HepG2 (cell line): ENCODE data around the gene NRSN2. TPM values are rescaled to one million over a fixed set of nuclear protein-coding genes. Genes with fewer than 3 reads are reported as not detected.

Experiments used
- HOXA5 ChIP-seq: sonication (generic); formaldehyde crosslinking; IDR thresholded peaks from 2 replicates; pipeline ENCODE4 v1.4.0; 2020; ENCODE audit warnings: missing genetic modification reagents
- NPAS2 ChIP-seq: sonication (generic); formaldehyde crosslinking; IDR thresholded peaks from 2 replicates; pipeline ENCODE4 v1.8.0; 2022; ENCODE audit warnings: mild to moderate bottlenecking, missing genetic modification reagents, borderline replicate concordance
- RARG ChIP-seq: sonication (generic); formaldehyde crosslinking; IDR thresholded peaks from 2 replicates; pipeline ENCODE4 v1.4.0; 2020; ENCODE audit warnings: low read depth, mild to moderate bottlenecking, missing genetic modification reagents
- TAF1 ChIP-seq: sonication (generic); formaldehyde crosslinking; IDR thresholded peaks from 2 replicates; pipeline ENCODE4 v1.4.0; 2020; ENCODE audit warnings: missing genetic modification reagents
- TBX2 ChIP-seq: sonication (generic); formaldehyde crosslinking; IDR thresholded peaks from 2 replicates; pipeline ENCODE4 v1.5.0; 2020; ENCODE audit warnings: missing genetic modification reagents, mild to moderate bottlenecking, borderline replicate concordance
- TEAD2 ChIP-seq: sonication (generic); formaldehyde crosslinking; IDR thresholded peaks from 2 replicates; pipeline ENCODE4 v1.9.0; 2021; ENCODE audit warnings: missing genetic modification reagents
- ZNF230 ChIP-seq: sonication (generic); formaldehyde crosslinking; IDR thresholded peaks from 2 replicates; pipeline ENCODE4 v1.4.0; 2020; ENCODE audit warnings: mild to moderate bottlenecking, missing genetic modification reagents
- ZNF274 ChIP-seq: sonication (generic); formaldehyde crosslinking; IDR thresholded peaks from 2 replicates; pipeline ENCODE4 v1.5.1; 2020; ENCODE audit warnings: mild to moderate bottlenecking, missing genetic modification reagents
- ZNF326 ChIP-seq: sonication (generic); formaldehyde crosslinking; IDR thresholded peaks from 2 replicates; pipeline ENCODE4 v1.4.0; 2020; ENCODE audit warnings: missing genetic modification reagents, borderline replicate concordance
- ZNF644 ChIP-seq: IDR thresholded peaks from 2 replicates; pipeline ENCODE4 v1.6.1; 2016; ENCODE audit warnings: low read depth
- polyA plus RNA-seq, 8 experiments: library from polyadenylated mRNA; depleted of rRNA in 3 of 8; stranded (reverse) in 7 of 8; unstranded in 1 of 8; fragments of >200 nt; fragmentation: Illumina TruSeq in 4 of 8; extraction: Trizol in 4 of 8; gene quantifications; 2 replicates each; pipeline versions ENCODE4 v1.2.1 to v1.2.3, GENCODE V29; 2011 to 2016; ENCODE audit warnings: low read depth in 4 of 8, missing spikeins in 1 of 8, mixed read lengths in 1 of 8; ENCODE audit not compliant: insufficient read depth in 1 of 8
- total RNA-seq, 5 experiments: library from RNA; depleted of rRNA; stranded (reverse); fragments of >200 nt; fragmentation: Illumina TruSeq; extraction: Trizol; gene quantifications; 2 replicates each; pipeline ENCODE4 v1.2.3, GENCODE V29; 2016; ENCODE audit warnings: low read depth in 1 of 5
- TF ChIP-seq, protein P1 (sequence below): sonication (generic); formaldehyde crosslinking; IDR thresholded peaks from 2 replicates; pipeline ENCODE4 v1.5.1; 2020; ENCODE audit warnings: missing genetic modification reagents, mild to moderate bottlenecking, borderline replicate concordance
- TF ChIP-seq, protein P2 (sequence below): sonication (generic); formaldehyde crosslinking; IDR thresholded peaks from 2 replicates; pipeline ENCODE4 v1.4.0; 2020; ENCODE audit warnings: missing genetic modification reagents, mild to moderate bottlenecking, borderline replicate concordance
- TF ChIP-seq, protein P3 (sequence below): fragments of 450-650 bp; IDR thresholded peaks from 2 replicates; pipeline ENCODE4 v1.6.1; 2016
- TF ChIP-seq, protein P4 (sequence below): sonication (generic); formaldehyde crosslinking; IDR thresholded peaks from 2 replicates; pipeline ENCODE4 v1.9.0; 2022; ENCODE audit warnings: missing genetic modification reagents, mild to moderate bottlenecking, borderline replicate concordance
- TF ChIP-seq, protein P5 (sequence below): sonication (generic); formaldehyde crosslinking; IDR thresholded peaks from 2 replicates; pipeline ENCODE4 v1.8.0; 2022; ENCODE audit warnings: mild to moderate bottlenecking, missing genetic modification reagents

The NRSN2 gene
- total and polyA plus RNA-seq, 2 of the 13 experiments (the other 11 are each of a cell fraction or from before 2014, with no cell fraction given), result 32.3 to 49.4 TPM

DNA sequence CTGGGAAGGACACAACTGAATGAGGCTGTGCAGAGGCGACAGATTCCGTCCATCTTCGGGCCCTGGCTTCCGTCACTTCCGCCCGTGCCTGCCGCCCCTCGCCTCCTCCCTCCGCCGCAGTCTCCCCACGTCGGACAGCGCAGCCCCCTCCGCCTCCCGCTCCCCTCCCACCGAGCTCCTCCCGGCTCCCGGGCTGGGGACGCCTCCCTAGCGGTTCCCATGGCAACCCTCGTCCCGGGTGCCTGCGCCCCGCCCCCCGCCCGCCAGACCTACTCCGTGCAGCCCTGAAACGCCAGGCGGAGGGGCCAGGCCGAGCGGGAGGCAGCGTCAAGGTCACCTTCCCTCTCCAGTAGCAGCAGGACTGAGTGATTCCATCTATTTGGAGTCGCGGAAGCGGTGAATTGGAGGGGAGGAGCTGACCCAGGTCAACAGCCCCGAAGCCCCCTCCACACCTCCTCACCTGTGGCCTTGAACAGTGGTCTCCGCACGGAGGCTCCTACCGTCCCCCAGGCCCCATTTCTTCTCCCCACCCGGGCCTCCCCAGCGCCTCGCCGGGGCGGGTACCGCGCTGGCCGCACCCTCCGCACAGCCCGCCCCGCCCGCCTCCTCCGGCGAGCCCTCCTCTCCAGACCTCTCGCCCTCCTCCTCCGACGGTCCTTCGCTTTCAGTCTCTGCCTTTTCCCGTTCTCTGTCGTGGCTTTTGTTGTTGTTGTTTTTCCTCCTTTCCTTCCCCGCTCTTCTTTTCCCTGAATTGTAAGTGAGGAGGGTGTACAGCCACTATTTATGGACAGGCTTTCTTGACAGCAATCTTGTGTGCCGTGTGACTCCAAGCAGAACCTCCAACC, 951 bp downstream of the NRSN2 start (continued):
- TF ChIP-seq, protein P1, sequence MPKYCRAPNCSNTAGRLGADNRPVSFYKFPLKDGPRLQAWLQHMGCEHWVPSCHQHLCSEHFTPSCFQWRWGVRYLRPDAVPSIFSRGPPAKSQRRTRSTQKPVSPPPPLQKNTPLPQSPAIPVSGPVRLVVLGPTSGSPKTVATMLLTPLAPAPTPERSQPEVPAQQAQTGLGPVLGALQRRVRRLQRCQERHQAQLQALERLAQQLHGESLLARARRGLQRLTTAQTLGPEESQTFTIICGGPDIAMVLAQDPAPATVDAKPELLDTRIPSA (CRISPR knock-in tag), result peak; percentile 95; the same call in 1 of the 2 replicates
- TF ChIP-seq HOXA5 (peak; percentile 98), TAF1 (peak; percentile 74), ZNF326 (peak; percentile 55; the same call in 1 of the 2 replicates), RARG (CRISPR knock-in tag) (no peak), ZNF274 (CRISPR knock-in tag) (peak; percentile 43), ZNF230 (CRISPR knock-in tag) (peak; percentile 98), ZNF644 (CRISPR knock-in tag) (peak; percentile 64), NPAS2 (CRISPR knock-in tag) (no peak), TEAD2 (no peak), TBX2 (CRISPR knock-in tag) (peak; percentile 99)
- TF ChIP-seq, protein P2, sequence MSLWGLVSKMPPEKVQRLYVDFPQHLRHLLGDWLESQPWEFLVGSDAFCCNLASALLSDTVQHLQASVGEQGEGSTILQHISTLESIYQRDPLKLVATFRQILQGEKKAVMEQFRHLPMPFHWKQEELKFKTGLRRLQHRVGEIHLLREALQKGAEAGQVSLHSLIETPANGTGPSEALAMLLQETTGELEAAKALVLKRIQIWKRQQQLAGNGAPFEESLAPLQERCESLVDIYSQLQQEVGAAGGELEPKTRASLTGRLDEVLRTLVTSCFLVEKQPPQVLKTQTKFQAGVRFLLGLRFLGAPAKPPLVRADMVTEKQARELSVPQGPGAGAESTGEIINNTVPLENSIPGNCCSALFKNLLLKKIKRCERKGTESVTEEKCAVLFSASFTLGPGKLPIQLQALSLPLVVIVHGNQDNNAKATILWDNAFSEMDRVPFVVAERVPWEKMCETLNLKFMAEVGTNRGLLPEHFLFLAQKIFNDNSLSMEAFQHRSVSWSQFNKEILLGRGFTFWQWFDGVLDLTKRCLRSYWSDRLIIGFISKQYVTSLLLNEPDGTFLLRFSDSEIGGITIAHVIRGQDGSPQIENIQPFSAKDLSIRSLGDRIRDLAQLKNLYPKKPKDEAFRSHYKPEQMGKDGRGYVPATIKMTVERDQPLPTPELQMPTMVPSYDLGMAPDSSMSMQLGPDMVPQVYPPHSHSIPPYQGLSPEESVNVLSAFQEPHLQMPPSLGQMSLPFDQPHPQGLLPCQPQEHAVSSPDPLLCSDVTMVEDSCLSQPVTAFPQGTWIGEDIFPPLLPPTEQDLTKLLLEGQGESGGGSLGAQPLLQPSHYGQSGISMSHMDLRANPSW (CRISPR knock-in tag), result no peak; the same call in 1 of the 2 replicates
- TF ChIP-seq, protein P3, sequence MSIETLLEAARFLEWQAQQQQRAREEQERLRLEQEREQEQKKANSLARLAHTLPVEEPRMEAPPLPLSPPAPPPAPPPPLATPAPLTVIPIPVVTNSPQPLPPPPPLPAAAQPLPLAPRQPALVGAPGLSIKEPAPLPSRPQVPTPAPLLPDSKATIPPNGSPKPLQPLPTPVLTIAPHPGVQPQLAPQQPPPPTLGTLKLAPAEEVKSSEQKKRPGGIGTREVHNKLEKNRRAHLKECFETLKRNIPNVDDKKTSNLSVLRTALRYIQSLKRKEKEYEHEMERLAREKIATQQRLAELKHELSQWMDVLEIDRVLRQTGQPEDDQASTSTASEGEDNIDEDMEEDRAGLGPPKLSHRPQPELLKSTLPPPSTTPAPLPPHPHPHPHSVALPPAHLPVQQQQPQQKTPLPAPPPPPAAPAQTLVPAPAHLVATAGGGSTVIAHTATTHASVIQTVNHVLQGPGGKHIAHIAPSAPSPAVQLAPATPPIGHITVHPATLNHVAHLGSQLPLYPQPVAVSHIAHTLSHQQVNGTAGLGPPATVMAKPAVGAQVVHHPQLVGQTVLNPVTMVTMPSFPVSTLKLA, result peak; percentile 68
- TF ChIP-seq, protein P4, sequence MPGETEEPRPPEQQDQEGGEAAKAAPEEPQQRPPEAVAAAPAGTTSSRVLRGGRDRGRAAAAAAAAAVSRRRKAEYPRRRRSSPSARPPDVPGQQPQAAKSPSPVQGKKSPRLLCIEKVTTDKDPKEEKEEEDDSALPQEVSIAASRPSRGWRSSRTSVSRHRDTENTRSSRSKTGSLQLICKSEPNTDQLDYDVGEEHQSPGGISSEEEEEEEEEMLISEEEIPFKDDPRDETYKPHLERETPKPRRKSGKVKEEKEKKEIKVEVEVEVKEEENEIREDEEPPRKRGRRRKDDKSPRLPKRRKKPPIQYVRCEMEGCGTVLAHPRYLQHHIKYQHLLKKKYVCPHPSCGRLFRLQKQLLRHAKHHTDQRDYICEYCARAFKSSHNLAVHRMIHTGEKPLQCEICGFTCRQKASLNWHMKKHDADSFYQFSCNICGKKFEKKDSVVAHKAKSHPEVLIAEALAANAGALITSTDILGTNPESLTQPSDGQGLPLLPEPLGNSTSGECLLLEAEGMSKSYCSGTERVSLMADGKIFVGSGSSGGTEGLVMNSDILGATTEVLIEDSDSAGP (CRISPR knock-in tag), result peak; percentile 95
- TF ChIP-seq, protein P5, sequence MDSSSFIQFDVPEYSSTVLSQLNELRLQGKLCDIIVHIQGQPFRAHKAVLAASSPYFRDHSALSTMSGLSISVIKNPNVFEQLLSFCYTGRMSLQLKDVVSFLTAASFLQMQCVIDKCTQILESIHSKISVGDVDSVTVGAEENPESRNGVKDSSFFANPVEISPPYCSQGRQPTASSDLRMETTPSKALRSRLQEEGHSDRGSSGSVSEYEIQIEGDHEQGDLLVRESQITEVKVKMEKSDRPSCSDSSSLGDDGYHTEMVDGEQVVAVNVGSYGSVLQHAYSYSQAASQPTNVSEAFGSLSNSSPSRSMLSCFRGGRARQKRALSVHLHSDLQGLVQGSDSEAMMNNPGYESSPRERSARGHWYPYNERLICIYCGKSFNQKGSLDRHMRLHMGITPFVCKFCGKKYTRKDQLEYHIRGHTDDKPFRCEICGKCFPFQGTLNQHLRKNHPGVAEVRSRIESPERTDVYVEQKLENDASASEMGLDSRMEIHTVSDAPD, result peak; percentile 95
